ENCODE results near the gene SCNN1B.
"Not testable (repeated sequence)": the region's sequence is repeated elsewhere in the genome, so short reads cannot be mapped to it uniquely, and the experiment has no call there.

Gene SCNN1B

GRCh38 chr16:23357761-23358290 lies 55.7 kb downstream of the SCNN1B start:
- no peak for DNase-seq

- DNase-seq: no peak
Measured at GRCh38 chr16:23359092-23359760, 57.1 kb downstream of the SCNN1B start.

GRCh38 chr16:23362460-23363317 lies 60.6 kb downstream of the SCNN1B start:
- DNase-seq: no peak

- DNase-seq: no peak
Measured at GRCh38 chr16:23365602-23366240, 63.6 kb downstream of the SCNN1B start.

GRCh38 chr16:23366341-23366740 lies 64.2 kb downstream of the SCNN1B start:
- DNase-seq: not testable (repeated sequence)

GRCh38 chr16:23367564-23367963 lies 65.5 kb downstream of the SCNN1B start:
- DNase-seq: no peak

GRCh38 chr16:23367988-23368387 lies 65.9 kb downstream of the SCNN1B start:
- DNase-seq: no peak

GRCh38 chr16:23368469-23368868 lies 66.4 kb downstream of the SCNN1B start:
- DNase-seq: no peak

GRCh38 chr16:23369416-23369815 lies 67.3 kb downstream of the SCNN1B start:
- DNase-seq: no peak

- no peak for DNase-seq
Measured at GRCh38 chr16:23371368-23371767, 69.3 kb downstream of the SCNN1B start.

GRCh38 chr16:23373436-23374219 lies 71.5 kb downstream of the SCNN1B start:
- DNase-seq: no peak

- DNase-seq: no peak
Measured at GRCh38 chr16:23374721-23375510, 72.8 kb downstream of the SCNN1B start.

- DNase-seq: no peak
Measured at GRCh38 chr16:23375643-23376042, 73.5 kb downstream of the SCNN1B start.

- no peak for DNase-seq
Measured at GRCh38 chr16:23377071-23377931, 75.2 kb downstream of the SCNN1B start.

GRCh38 chr16:23378256-23378655 lies 76.2 kb downstream of the SCNN1B start:
- no peak for DNase-seq

- DNase-seq: no peak
Measured at GRCh38 chr16:23378921-23379320, 76.8 kb downstream of the SCNN1B start.

- DNase-seq: no peak
Measured at GRCh38 chr16:23379707-23380106, 77.6 kb downstream of the SCNN1B start.

GRCh38 chr16:23380501-23380951 lies 78.4 kb downstream of the SCNN1B start:
- DNase-seq: no peak

GRCh38 chr16:23381702-23382101 lies 79.6 kb downstream of the SCNN1B start:
- DNase-seq: not testable (repeated sequence)

- no peak for DNase-seq
Measured at GRCh38 chr16:23382279-23382678, 80.2 kb downstream of the SCNN1B start.

- DNase-seq: no peak
Measured at GRCh38 chr16:23383881-23384280, 81.8 kb downstream of the SCNN1B start.

All from CD4-positive, alpha-beta T cell treated with Interferon alpha-2 for 1 hour (primary cell).